K562 (cell line): ENCODE results near the gene PON2. TPM values are rescaled to one million over a fixed set of nuclear protein-coding genes. Genes with fewer than 3 reads are reported as not detected.

Source experiments
- ASH1L ChIP-seq: fragments of 450-650 bp; IDR thresholded peaks from 2 replicates; pipeline ENCODE4 v1.6.1; 2018; ENCODE audit warnings: borderline replicate concordance, mild to moderate bottlenecking, low read depth; ENCODE audit not compliant: partially characterized antibody
- ATF4 ChIP-seq: fragments of 450-650 bp; formaldehyde crosslinking; IDR thresholded peaks from 2 replicates; pipeline ENCODE4 v1.4.0; 2022; ENCODE audit warnings: mild to moderate bottlenecking, moderate library complexity
- ATF7 ChIP-seq: fragments of 450-650 bp; IDR thresholded peaks from 2 replicates; pipeline ENCODE4 v1.7.1; 2014; ENCODE audit warnings: mild to moderate bottlenecking, moderate library complexity
- DNMT1 ChIP-seq: fragments of 450-650 bp; IDR thresholded peaks from 2 replicates; pipeline ENCODE4 v1.6.1; 2016; ENCODE audit warnings: antibody characterized with exemption, mild to moderate bottlenecking
- E2F3 ChIP-seq: fragments of 250-450 bp; sonication (Bioruptor Pico); IDR thresholded peaks from 2 replicates; pipeline ENCODE4 v1.4.0; 2020; ENCODE audit warnings: mild to moderate bottlenecking
- HMG20B ChIP-seq: fragments of 250-450 bp; sonication (Bioruptor Pico); IDR thresholded peaks from 2 replicates; pipeline ENCODE4 v1.5.0; 2021; ENCODE audit warnings: mild to moderate bottlenecking
- HMGN3 ChIP-seq: IDR thresholded peaks from 2 replicates; pipeline ENCODE4 v1.6.1; 2011; ENCODE audit warnings: borderline replicate concordance, low read depth, mild to moderate bottlenecking, mixed read lengths, low read length; ENCODE audit not compliant: insufficient read length; ENCODE audit errors: extremely low read depth
- HNRNPLL ChIP-seq: fragments of 200-400 bp; formaldehyde crosslinking; IDR thresholded peaks from 2 replicates; pipeline ENCODE4 v1.6.1; 2017; ENCODE audit warnings: low read length, low read depth, mild to moderate bottlenecking; ENCODE audit not compliant: poor library complexity, severe bottlenecking
- MAFK ChIP-seq: IDR thresholded peaks from 2 replicates; pipeline ENCODE4 v1.6.1; 2011; ENCODE audit warnings: low read length, improper control_type of control experiment
- NFRKB ChIP-seq: fragments of 450-650 bp; IDR thresholded peaks from 2 replicates; pipeline ENCODE4 v1.6.1; 2016; ENCODE audit warnings: low read depth
- PCBP2 ChIP-seq: fragments of 200-400 bp; formaldehyde crosslinking; IDR thresholded peaks from 2 replicates; pipeline ENCODE4 v1.6.1; 2018; ENCODE audit warnings: low read length, low read depth, mild to moderate bottlenecking, moderate library complexity; ENCODE audit not compliant: poor library complexity, severe bottlenecking
- POU5F1 ChIP-seq: fragments of 150-350 bp; IDR thresholded peaks from 2 replicates; pipeline ENCODE4 v1.6.1; 2014; ENCODE audit warnings: borderline replicate concordance, low read length, low read depth, mild to moderate bottlenecking; ENCODE audit not compliant: partially characterized antibody
- PRPF4 ChIP-seq: fragments of 200-400 bp; formaldehyde crosslinking; IDR thresholded peaks from one replicate; pipeline ENCODE4 v1.6.1; 2017; ENCODE audit warnings: low read length, low read depth, mild to moderate bottlenecking; ENCODE audit not compliant: insufficient read depth, poor library complexity, severe bottlenecking
- PYGO2 ChIP-seq: fragments of 450-650 bp; IDR thresholded peaks from 2 replicates; pipeline ENCODE4 v1.6.1; 2016; ENCODE audit warnings: mild to moderate bottlenecking, missing genetic modification characterization, moderate library complexity, missing compliant biosample characterization
- TBL1XR1 ChIP-seq, 2 experiments: IDR thresholded peaks; 2 replicates each; pipeline ENCODE4 v1.6.1; 2012; ENCODE audit warnings: improper control_type of control experiment in 2 of 2, low read length in 2 of 2, mild to moderate bottlenecking in 1 of 2
- THAP12 ChIP-seq: fragments of 250-450 bp; sonication (Bioruptor Pico); IDR thresholded peaks from 2 replicates; pipeline ENCODE4 v1.9.0; 2021; ENCODE audit warnings: mild to moderate bottlenecking, inconsistent platforms
- TOE1 ChIP-seq, 2 experiments: fragments of 450-650 bp in 1 of 2; sonication (generic) in 1 of 2; formaldehyde crosslinking in 1 of 2; IDR thresholded peaks; 2 replicates each; pipeline versions ENCODE4 v1.7.1 to v1.8.0; 2016 to 2022; ENCODE audit warnings: borderline replicate concordance in 2 of 2, mild to moderate bottlenecking in 2 of 2, antibody characterized with exemption in 1 of 2, inconsistent platforms in 1 of 2, low read depth in 1 of 2, missing genetic modification reagents in 1 of 2, moderate library complexity in 1 of 2
- XRCC4 ChIP-seq: IDR thresholded peaks from one replicate; pipeline ENCODE4 v1.6.1; 2011; ENCODE audit not compliant: insufficient read depth, insufficient read length; ENCODE audit errors: extremely low read depth
- ZFPM2 ChIP-seq: fragments of 250-450 bp; sonication (Bioruptor Pico); IDR thresholded peaks from 2 replicates; pipeline ENCODE4 v1.5.1; 2022; ENCODE audit warnings: mild to moderate bottlenecking
- ZNF217 ChIP-seq: sonication (generic); formaldehyde crosslinking; IDR thresholded peaks from 2 replicates; pipeline ENCODE4 v1.8.0; 2022; ENCODE audit warnings: mild to moderate bottlenecking, missing genetic modification reagents
- polyA plus RNA-seq, 8 experiments: library from polyadenylated mRNA; depleted of rRNA in 4 of 8; stranded (reverse) in 5 of 8; unstranded in 3 of 8; fragments of >200 nt; fragmentation: Nextera tagmentation in 2 of 8; fragmentation: Illumina TruSeq in 1 of 8; extraction: Ambion mirVana in 2 of 8; extraction: Trizol in 1 of 8; gene quantifications; 2 replicates each; pipeline versions ENCODE4 v1.2.1 to v1.2.3, GENCODE V29; 2011 to 2014; ENCODE audit warnings: inconsistent platforms in 1 of 8, missing spikeins in 1 of 8
- total RNA-seq, 7 experiments: library from RNA; depleted of rRNA in 6 of 7; stranded (reverse); fragments of >200 nt in 6 of 7; fragmentation: Illumina TruSeq in 2 of 7; extraction: Trizol in 2 of 7; gene quantifications; 2 replicates each; pipeline versions ENCODE4 v1.2.1 to v1.2.3, GENCODE V29; 2011 to 2021; ENCODE audit warnings: low replicate concordance in 1 of 7
- TF ChIP-seq, protein P1 (sequence below): fragments of 250-450 bp; sonication (Bioruptor Pico); IDR thresholded peaks from 2 replicates; pipeline ENCODE4 v1.5.0; 2021; ENCODE audit warnings: mild to moderate bottlenecking, moderate library complexity

The PON2 gene
- total and polyA plus RNA-seq, 9 of the 15 experiments (the other 6 are each of a cell fraction or from before 2014, with no cell fraction given): 8.5 to 30.1 (median 21.9) TPM

DNA sequence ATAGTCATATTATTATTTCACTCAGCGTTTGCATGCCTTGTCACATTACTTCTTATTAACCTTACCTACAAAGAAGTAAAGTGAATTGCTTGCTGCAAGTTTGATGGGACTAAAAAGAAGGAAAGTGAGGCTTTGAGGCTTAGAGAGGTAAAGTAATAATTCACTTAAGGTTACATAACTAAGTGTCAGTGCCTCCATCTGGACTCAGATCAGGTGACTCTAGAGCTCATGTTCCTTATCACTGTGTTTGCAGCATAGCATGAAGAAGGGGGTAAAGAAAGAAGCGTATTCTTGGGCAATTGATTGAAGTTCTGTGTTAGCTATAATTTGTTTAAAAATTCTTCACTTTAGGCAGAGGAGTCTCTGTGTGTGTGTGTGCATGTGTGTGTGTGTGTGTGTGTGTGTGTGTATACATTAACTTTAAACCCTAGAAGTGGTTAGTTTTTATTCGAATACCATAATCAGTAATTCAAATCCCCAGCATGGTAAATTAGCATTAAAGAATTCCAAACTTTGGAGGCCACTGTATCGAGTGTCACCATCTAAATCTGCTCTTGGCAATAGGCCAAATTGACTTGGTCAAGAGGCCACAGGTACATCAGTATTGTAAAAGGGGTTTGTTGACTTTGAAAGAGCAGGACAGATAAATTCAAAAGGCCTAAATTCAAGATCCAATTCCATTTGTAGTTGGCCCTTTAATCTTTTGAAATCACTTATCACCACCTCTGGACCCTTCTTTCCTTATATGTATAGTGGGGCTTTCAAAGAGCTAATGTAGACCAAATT is 36.5 kb downstream of the PON2 start (continued):
- TF ChIP-seq XRCC4: no peak
- no peak for TF ChIP-seq ZNF217 (CRISPR knock-in tag)
- no peak for TF ChIP-seq MAFK
- no peak for TF ChIP-seq HNRNPLL
- no peak for TF ChIP-seq ATF4
- TF ChIP-seq ZFPM2 (CRISPR knock-in tag): no peak
- no peak for TF ChIP-seq NFRKB
- no peak for TF ChIP-seq TBL1XR1 (IDR thresholded peaks at IDR 0.05; ENCODE audit: low read length in 2 of 2)
- TF ChIP-seq HMG20B: no peak
- TF ChIP-seq ASH1L: no peak
- TF ChIP-seq PYGO2 (tag): no peak
- TF ChIP-seq THAP12 (CRISPR knock-in tag): no peak
- TF ChIP-seq PCBP2: no peak
- no peak for TF ChIP-seq HMGN3
- no peak for TF ChIP-seq POU5F1
- TF ChIP-seq DNMT1: no peak
- no peak for TF ChIP-seq ATF7
- no peak for TF ChIP-seq TOE1 (IDR thresholded peaks at IDR 0.05; ENCODE audit: borderline replicate concordance)
- no peak for TF ChIP-seq TOE1 (CRISPR knock-in tag; IDR thresholded peaks at IDR 0.05; ENCODE audit: borderline replicate concordance, low read depth)
- TF ChIP-seq, protein P1, sequence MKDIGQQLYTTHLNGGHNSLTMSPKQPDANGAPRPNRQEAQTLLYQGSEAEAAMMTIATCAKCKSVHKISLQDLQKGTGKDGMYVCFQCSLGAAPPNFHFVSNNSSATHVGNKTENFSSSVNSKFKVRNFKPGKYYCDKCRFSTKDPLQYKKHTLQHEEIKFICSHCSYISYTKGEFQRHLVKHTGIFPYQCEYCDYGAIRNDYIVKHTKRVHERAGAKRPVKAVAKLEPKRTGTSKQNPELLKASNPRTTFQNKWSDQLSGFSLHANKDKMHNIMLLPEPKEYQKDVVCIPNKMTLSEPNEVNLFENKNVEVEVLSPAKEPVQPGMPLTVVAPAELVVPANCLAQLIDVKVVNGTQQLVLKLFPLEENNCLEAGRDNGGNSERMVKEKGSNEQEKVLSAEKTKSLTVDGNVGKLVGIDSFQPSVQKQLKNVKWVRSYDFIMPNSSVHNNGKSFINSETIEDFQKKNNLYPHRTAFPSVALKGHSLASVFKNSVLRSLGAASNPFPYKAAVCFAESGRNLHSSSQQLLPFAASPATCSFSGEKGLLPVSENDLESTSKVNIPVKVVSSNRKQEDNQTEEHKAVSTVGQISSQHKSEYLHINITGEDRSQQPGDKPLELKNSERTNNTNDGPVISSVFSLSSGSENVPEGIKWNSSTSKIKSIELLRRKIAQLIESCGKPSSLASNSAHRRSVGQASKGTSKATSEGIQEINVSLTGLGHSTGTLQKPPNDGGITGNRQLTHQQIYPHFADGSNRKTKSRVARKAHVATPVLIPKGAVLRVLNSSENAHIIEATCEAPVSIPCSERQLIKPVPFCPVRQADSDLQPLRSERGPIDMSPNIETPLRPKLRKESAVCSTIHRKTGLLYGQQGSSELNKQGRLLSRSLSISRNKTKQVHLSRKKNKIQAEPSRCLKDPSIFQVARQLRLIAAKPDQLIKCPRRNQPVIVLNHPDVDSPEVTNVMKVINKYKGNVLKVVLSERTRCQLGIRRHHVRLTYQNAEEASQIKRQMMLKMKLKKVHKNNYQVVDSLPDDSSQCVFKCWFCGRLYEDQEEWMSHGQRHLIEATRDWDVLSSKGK: no peak
- no peak for TF ChIP-seq PRPF4
- no peak for TF ChIP-seq E2F3 (CRISPR knock-in tag)
